SU-DHL-6 (cell line): ENCODE results near the gene OVOL1.

ENCODE experiments used
- EZH2phosphoT487 ChIP-seq: fragments of 200-600 bp; sonication (generic), shearing (Covaris generic); conservative IDR thresholded peaks from 2 replicates; pipeline ENCODE4 v1.6.1; 2018; ENCODE audit warnings: mild to moderate bottlenecking, antibody characterized with exemption, low read length, moderate library complexity, mixed read lengths
- TF ChIP-seq, protein P1 (sequence below): fragments of 200-600 bp; sonication (generic); IDR thresholded peaks from one replicate; pipeline ENCODE4 v1.5.1; 2017; ENCODE audit warnings: antibody characterized with exemption, mild to moderate bottlenecking, low read length, moderate library complexity; ENCODE audit not compliant: insufficient read depth, poor library complexity, severe bottlenecking

DNA sequence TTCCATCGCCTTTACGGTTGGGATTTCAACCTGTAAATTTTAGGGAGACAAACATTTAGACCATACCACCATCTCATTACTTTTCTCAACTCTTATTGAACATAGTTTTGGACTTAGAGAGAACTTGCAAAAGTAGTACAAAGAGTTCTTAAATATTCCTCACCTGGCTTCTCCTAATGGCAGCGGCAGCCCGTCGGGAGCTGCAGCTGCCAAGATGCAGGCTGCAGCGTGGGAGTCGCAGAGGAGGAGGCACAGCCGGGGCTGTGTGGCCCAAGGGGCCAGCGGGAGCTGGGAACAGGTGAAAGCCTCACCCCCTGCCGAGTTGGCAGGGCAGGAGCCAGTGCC, 43.2 kb upstream of the OVOL1 start:
- TF ChIP-seq EZH2phosphoT487 = no peak
- TF ChIP-seq, protein P1, sequence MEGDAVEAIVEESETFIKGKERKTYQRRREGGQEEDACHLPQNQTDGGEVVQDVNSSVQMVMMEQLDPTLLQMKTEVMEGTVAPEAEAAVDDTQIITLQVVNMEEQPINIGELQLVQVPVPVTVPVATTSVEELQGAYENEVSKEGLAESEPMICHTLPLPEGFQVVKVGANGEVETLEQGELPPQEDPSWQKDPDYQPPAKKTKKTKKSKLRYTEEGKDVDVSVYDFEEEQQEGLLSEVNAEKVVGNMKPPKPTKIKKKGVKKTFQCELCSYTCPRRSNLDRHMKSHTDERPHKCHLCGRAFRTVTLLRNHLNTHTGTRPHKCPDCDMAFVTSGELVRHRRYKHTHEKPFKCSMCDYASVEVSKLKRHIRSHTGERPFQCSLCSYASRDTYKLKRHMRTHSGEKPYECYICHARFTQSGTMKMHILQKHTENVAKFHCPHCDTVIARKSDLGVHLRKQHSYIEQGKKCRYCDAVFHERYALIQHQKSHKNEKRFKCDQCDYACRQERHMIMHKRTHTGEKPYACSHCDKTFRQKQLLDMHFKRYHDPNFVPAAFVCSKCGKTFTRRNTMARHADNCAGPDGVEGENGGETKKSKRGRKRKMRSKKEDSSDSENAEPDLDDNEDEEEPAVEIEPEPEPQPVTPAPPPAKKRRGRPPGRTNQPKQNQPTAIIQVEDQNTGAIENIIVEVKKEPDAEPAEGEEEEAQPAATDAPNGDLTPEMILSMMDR = no peak
